Measurements from ENCODE around the gene RIMS1.

The RIMS1 gene

GRCh38 chr6:72363844-72364740, 477.7 kb downstream of the RIMS1 start:
- no peak for DNase-seq

- DNase-seq = no peak
Measured at GRCh38 chr6:72365773-72366172, 479.4 kb downstream of the RIMS1 start.

DNA sequence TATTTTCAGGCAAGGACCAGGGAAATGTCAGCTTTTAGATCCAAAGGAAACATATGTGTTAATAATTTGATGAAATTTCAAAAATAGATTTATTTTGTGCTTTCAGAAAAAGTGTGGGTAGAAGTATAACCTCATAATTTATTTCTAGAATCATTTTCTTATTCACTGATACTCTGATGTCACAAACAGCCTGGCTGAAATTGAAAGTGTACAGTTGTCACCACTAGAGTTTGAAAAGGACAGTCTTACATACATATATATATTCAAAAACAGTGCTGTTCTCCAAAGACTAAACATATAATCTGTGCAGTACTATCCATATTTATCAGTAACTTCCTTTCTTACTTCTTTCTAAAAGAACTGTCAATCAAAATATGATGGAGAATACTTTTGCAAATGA, 481.1 kb downstream of the RIMS1 start:
- no peak for DNase-seq

DNA sequence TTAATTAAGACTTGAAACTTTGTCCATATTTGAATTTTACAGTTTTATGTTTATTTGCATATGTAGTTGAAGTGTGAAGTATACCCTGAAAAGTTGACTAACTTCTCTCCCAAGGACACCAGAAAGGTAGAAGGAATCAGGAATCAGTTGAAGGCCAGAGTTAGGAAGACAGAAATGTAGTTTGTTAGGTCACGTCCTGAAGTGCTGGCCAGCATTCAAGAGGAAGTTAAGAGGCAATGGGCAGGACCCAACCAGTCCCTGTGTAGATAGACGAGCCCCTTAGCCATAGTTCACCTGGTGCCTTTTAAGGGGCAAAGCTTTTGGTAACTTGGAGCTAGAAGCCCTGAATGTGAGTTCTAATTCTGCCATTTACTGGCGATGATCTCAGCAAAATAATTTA, 485.1 kb downstream of the RIMS1 start:
- DNase-seq = no peak

DNA sequence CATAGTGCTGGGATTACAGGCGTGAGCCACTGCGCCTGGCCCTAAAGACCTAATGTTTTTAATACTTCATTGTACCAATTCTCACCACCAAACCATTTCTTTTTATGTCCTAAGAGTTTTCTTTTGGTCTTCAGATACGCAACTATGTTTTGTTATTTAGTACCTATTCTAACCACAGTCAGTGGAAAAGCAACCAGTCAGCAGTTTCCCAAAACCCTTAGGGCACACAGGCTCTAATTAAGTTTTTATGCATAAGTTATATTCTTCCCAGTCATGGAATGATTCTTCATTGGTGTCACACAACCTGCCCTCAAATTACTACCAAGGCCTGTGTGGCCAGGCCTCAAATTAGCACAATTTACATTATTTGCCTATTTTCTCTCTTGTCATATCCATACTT, 487.8 kb downstream of the RIMS1 start:
- no peak for DNase-seq

- DNase-seq = peak; percentile 65
Measured at GRCh38 chr6:72374857-72375256, 488.5 kb downstream of the RIMS1 start.

DNA sequence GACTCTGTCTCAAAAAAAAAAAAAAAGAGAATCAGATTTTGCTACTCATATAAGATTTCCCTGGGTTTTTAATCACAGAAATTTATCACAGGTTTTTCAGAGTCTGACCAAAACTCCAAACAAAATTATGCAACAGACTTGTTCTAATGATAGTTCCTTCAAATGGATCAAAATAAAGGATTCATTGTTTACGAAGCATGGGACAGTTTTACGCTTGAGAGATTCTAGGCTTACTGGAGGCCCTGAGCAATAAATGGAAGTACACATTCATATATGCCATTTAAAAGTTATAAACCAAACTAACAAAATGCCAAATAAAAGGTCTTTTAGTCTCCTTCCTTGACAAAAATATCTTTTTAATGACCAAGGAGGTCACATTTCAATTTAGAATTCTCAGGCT, 490.4 kb downstream of the RIMS1 start:
- no peak for DNase-seq

DNA sequence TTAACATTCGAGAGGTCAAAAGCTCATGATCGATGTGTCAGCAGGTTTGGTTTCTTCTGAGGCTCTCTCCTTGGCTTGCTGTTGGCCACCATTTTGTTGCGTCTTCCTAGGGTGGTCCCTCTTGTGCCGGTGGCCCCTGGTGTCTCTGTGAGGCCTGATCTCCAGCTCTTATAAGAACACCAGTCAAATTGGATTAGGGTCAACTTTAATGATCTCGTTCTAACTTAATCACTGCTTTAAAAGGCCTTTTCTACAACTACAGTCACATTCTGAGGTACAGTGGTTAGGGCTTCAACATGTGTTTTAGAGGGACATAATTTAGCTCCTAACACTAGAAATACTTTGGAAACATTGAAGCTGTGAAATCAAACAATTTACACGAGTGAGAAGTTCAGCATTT, 494.7 kb downstream of the RIMS1 start:
- no peak for DNase-seq

DNA sequence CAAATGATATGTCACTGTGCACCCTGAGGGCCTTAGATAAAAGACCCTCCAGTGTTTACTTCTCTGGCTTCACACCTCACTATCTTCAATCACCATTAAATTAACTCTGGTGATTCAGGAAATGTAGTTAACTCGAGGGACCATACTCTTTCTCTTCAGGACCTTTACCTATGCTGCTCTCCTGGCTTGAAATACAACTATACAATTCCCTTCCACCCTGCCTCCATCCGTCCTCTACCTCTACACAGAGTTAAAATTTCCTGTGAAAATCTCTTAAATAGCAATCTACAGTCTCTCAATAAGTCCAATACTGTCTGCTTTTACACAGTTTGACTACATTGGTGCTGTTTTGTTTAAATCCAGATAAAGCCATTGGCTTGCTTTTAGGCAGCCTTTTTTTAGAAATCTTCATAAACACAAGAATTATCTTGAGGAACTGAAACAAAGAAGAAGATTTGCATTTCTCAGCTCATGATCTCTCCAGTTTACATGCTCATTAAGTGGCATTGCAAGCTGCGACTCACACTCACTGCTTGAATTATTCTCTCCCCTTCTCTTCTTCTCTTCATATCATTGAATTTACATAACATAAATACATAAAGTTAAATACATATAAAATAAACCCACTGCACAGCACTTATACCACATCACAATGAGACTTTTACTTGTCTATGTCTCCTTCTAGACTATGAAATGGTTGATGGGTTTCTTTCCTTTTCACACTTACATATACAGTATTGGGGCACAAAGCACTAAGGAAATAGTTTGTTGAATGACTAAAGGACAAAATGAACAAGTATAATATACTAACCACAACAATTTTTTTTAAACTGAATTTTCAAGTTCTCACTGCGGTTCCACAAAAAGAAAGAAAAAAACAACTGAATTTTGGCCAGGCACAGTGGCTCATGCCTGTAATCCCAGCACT, 496.5 kb downstream of the RIMS1 start:
- no peak for DNase-seq

DNA sequence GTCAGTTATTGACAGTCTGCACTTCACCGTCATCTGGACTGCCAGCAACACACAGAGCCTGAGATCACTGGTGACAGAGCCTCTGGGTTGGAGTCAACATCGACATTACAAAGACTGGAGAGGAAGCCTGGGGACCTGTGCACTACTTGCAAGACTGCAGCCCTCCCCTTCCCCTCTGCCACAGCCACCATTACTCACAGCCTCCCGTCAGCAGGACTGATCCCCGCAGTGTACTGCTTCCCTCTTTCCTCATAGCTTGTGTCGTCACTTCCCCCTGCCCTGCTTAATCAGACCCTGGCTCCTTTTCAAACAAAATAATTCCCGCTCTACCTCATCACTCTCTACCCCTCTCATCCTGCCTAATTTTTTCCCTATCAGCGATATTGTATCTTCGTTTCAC, 500.0 kb downstream of the RIMS1 start:
- DNase-seq = no peak

DNA sequence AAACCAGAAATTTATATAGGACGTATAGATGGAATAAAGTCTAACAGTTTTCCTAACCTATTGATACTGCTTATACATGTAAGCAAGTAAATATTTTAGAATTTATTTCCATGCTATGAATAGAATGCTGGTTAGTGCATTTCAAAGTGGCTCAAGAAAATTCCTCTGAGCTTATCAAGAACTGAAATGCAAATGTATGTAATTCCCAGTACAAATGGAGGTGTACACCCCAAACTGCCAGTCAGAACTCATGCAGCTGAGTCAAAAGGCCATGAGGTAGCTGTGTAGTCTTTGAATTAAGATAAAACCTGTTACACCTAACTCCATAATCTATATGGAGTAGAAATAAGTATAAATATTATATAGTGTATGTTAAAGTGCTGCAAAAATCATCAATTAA, 503.3 kb downstream of the RIMS1 start:
- DNase-seq = no peak

GRCh38 chr6:72390548-72390947, 504.2 kb downstream of the RIMS1 start:
- DNase-seq = no peak

- no peak for DNase-seq
Measured at GRCh38 chr6:72401865-72402264, 515.5 kb downstream of the RIMS1 start.

- no peak for DNase-seq
Measured at GRCh38 chr6:72403413-72403812, 517.1 kb downstream of the RIMS1 start.

- no peak for DNase-seq
Measured at GRCh38 chr6:72406517-72406916, 520.2 kb downstream of the RIMS1 start.

- no peak for DNase-seq
Measured at GRCh38 chr6:72410769-72411168, 524.4 kb downstream of the RIMS1 start.

DNA sequence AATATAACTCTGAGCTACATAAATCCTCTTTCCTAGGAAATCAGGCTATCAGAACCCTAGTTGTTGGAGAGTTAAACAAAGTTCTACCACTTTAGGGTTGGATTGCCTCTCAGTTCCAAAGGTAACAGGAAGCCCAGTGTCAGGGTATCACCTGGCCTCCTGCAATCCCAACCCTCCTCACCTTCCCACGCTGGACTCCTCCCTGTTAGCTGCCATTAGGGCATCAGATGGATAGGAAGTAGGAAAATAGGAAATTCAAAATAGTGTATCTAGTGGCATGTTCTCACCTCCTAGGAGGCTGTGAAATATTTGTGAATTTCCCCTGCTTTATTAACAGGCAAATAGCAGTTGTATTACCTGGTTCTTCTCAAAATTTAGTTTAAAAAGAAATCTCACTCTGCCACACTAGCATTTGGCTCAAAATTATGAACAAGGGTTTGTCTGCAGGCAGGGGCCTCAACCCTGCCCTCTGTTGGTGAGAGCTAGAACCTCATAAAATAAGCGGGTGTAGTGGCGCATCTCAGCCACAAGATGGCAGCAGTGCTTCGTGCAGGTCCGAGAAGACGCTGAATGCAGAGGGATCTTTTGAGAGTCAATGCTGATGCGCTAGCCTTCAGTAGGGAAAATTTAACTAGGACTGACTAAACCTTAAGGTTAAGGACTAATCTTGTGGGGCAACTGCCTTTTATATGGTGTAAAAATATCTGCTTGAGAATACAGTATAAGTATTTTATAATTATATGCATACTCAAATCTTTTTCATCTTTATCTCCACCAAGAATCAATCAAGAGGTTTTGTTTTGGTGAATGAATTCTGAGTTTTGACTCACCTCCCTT, 525.7 kb downstream of the RIMS1 start:
- peak; percentile 77 for DNase-seq

GRCh38 chr6:72412709-72413044, 526.3 kb downstream of the RIMS1 start:
- no peak for DNase-seq

DNA sequence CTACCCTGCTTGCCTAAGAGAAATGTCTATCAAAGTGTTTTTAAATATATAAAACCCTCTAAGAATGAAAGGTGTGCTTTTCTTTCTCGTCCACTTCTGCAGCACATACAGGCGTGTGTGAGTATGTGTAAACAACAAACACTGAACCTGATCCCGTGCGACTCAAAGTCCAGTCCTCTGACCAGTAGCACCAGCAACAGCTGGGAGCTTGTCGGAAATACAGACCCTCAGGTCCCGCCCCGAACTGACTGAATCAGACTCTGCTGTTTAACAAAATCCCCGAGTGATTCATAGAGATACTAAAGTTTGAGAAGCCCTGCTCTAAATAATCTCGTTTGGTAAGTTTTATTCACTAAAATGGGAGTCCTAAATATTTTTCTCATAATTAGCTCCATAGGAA, 527.5 kb downstream of the RIMS1 start:
- no peak for DNase-seq

GRCh38 chr6:72414657-72415056, 528.3 kb downstream of the RIMS1 start:
- no peak for DNase-seq

DNA sequence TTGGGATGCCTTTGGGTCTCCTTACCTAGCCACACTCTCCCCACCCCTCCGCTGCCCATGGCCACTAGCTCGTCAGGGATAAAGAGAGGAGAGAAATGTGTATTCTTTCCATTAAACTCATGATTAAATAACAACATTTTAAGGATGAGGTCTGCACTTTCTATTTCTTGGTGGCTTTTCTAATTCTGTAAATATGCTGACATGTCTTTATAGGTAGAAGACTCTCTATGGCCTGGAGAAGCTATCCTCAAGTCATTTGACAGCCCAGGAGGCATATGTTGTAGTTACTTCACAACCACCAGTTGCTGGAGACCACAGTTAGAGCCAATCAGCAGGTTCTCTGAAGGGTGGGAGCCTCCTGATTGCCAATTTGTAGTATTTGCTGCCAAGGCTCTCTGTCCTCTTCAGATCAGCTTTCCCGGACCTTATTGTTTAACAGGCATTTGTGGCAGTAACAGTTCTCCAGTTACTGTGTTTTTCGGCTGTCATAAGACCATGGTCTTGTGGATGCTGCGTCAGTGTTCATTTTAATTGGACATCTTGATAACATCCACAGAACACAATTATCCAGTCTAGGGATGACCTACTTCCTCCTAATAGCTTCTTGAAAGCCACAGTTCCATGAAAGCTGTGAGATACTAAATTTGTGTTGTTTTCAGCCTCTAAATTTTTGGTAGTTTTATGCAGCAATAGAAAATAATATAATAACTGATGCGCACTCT, 530.6 kb downstream of the RIMS1 start:
- DNase-seq = peak; percentile 29

GRCh38 chr6:72417759-72418158, 531.4 kb downstream of the RIMS1 start:
- DNase-seq = no peak
